Lower leg skin (tissue), 4 donors: ENCODE results near the gene TMEM94. TPM values are rescaled to one million over a fixed set of nuclear protein-coding genes. Genes with fewer than 3 reads are reported as not detected.
A peak's percentile ranks its signal among the peaks of the same experiment; 100 is the strongest.
"Not testable (repeated sequence)": the region's sequence is repeated elsewhere in the genome, so short reads cannot be mapped to it uniquely, and the experiment has no call there.

Source experiments
- DNase-seq, 2 donors: peaks; one replicate each; pipeline ENCODE4 v3.0.0-alpha.2; 2019; ENCODE audit warnings: low spot score in 2 of 2
- H3K4me3 ChIP-seq: fragments of 200-600 bp; sonication (generic); 2 replicates; pipeline ENCODE4 v1.5.1; 2017; ENCODE audit warnings: mild to moderate bottlenecking, low read depth; ENCODE audit not compliant: poor library complexity, severe bottlenecking
- CTCF ChIP-seq, 3 donors: fragments of 450-650 bp; IDR thresholded peaks; one replicate each; pipeline ENCODE4 v1.5.1; 2016; ENCODE audit warnings: antibody characterized with exemption in 3 of 3, mild to moderate bottlenecking in 3 of 3, moderate library complexity in 2 of 3
- POLR2A ChIP-seq, 2 donors: fragments of 450-650 bp; IDR thresholded peaks; one replicate each; pipeline ENCODE4 v1.6.1; 2016 to 2017; ENCODE audit warnings: antibody characterized with exemption in 2 of 2, mild to moderate bottlenecking in 1 of 2, moderate library complexity in 1 of 2
- WGBS, 2 donors: methylation state at CpG; one replicate each; pipeline ENCODE4 v1.1.5; 2018; 5-methylcytosine and 5-hydroxymethylcytosine counted together
- intact Hi-C: fragments of 100-400 bp; cut with DNase I; formaldehyde crosslinking; loops from one replicate; pipeline ENCODE4 v1.15.0; 2023; ENCODE audit warnings: low total_unique reads
- total RNA-seq, 4 donors: library from RNA; depleted of rRNA; stranded (reverse); fragments of >200 nt; gene quantifications; one replicate each; pipeline ENCODE4 v1.1.0, GENCODE V29; 2016

Gene TMEM94
- total RNA-seq, 4 donors from 2014 or later, result 39.3 to 103 (median 79.0) TPM

GRCh38 chr17:75430159-75430974, 26.1 kb upstream of the TMEM94 start:
- TF ChIP-seq POLR2A (IDR thresholded peaks at IDR 0.05) (no peak), CTCF (IDR thresholded peaks at IDR 0.05) (peak in 1 of 3 donors; percentile 19)
- no peak for DNase-seq
- H3K4me3 ChIP-seq, result no peak overlapping the region
- intact Hi-C loops, result no loop called here
- WGBS, 2 donors, result 66 to 70% methylated on average over 11 of the region's 11 CpGs

- H3K4me3 ChIP-seq, result no peak overlapping the region
- WGBS, 2 donors, result 79 to 80% methylated on average over 6 of the region's 6 CpGs
- no peak for DNase-seq
- intact Hi-C loops, result no loop called here
- TF ChIP-seq CTCF (IDR thresholded peaks at IDR 0.05) (no peak), POLR2A (IDR thresholded peaks at IDR 0.05) (no peak)
These were observed 23.1 kb upstream of the TMEM94 start for GRCh38 chr17:75433218-75433783.

DNA sequence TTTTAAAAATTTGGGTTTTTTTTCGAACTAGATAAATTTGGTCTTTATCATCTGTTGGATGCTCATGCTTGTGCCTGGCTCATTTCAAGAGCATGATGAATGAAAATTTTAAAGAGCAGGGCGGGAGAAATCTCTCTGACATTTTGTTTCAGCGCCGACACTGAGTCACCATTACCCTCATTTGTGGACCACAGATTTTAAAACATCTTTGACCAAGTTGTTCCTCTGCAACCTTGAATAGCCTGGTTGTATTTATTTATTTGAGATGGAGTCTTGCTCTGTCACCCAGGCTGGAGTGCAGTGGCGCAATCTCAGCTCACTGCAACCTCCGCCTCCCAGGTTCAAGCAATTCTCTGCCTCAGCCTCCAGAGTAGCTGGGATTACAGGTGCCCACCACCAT, 22.0 kb upstream of the TMEM94 start:
- DNase-seq, H3K4me3 ChIP-seq, intact Hi-C loops: not testable (repeated sequence)
- WGBS, 2 donors, result 94 to 95% methylated on average over 6 of the region's 6 CpGs

DNA sequence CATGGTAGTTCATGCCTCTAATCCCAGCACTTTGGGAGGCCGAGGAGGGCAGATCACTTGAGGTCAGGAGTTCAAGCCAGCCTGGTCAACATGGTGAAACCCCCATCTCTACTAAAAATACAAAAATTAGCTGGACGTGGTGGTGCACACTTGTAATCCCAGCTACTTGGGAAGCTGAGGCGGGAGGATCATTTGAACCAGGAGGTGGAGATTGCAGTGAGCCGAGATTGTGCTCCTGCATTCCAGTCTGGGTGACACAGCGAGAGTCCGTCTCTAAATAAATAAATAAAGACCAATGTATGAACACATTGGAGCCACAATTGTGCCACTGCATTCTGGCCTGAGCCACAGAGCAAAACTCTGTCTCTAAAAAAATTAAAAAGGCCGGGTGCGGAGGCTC, 19.0 kb upstream of the TMEM94 start:
- WGBS, 2 donors, result 93% methylated on average over 8 of the region's 8 CpGs
- intact Hi-C loops, H3K4me3 ChIP-seq, DNase-seq: not testable (repeated sequence)

DNA sequence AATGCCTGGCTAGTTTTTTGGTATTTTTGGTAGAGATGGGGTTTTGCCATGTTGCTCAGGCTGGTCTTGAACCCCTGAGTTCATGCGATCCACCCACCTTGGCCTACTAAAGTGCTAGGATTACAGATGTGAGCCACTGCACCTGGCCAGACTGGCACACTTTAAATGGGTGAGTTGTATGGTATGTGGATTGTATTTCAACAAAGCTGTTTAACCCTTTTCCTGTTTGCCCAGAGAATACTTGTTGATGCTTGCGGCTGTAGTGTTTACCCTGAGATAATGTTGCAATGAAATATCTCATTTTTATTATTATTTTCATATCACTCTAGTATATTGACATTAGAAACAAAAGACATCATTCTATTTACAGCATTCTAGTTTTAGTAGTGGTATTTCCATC, 17.1 kb upstream of the TMEM94 start:
- DNase-seq, result no peak
- TF ChIP-seq POLR2A (IDR thresholded peaks at IDR 0.05), result no peak
- TF ChIP-seq CTCF (IDR thresholded peaks at IDR 0.05), result no peak
- no peak overlapping the region for H3K4me3 ChIP-seq
- WGBS, 2 donors, result 88 to 96% methylated on average over 2 of the region's 2 CpGs
- intact Hi-C loops, result no loop called here

DNA sequence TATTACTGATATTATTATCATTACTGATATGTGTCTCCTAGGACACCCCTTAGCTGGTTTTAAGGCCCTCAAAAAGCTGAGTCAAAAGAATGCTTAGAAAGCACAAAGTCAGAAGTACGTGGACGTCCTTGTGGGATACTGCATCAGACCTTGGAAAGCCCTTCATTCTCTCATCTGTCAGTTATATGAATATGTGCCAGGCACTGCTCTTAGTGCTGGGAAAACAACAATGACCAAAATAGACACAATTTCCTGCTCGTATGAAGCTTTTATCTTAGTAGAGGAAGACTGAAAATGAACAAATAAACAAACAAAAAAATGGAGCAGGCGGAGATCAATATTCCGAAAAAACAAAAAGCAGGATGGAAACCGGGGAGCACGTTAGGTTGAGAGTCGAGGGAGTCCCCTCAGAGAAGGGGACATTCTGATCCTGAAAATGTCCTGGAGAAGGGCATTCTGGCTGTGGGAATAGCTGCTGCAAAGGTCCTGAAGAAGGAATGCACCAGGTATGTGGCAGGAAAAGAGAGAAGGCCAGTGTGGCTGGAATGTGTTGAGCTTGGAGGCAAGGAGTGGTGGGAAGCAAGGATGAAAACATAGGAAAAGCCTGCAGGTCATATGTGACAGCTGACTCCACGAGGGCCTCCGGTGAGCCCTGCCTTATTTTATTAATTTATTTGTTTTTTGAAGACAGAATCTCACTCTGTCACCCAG, 15.5 kb upstream of the TMEM94 start:
- intact Hi-C loops, result no loop called here
- TF ChIP-seq POLR2A (IDR thresholded peaks at IDR 0.05) (no peak), CTCF (IDR thresholded peaks at IDR 0.05) (no peak)
- WGBS, 2 donors, result 62 to 63% methylated on average over 10 of the region's 10 CpGs
- DNase-seq, result no peak
- no peak overlapping the region for H3K4me3 ChIP-seq
